Mesenchymal stem cell (in vitro differentiated cells and primary cell): ENCODE results near the gene DNAH9.

Source experiments
- DNase-seq: peaks from one replicate; pipeline ENCODE4 v3.0.0-alpha.2; 2013
- H2AFZ ChIP-seq: one replicate; pipeline ENCODE4 v1.6.1; 2013; ENCODE audit warnings: low read depth, mild to moderate bottlenecking, control low read depth, inconsistent platforms, low read length, moderate library complexity
- H2AK5ac ChIP-seq: 2 replicates; pipeline ENCODE4 v1.6.1; 2013; ENCODE audit warnings: low read length, moderate library complexity, mild to moderate bottlenecking, inconsistent platforms; ENCODE audit not compliant: severe bottlenecking
- H2BK120ac ChIP-seq: one replicate; pipeline ENCODE4 v1.6.1; 2013; ENCODE audit warnings: low read depth, mild to moderate bottlenecking, inconsistent platforms, low read length, moderate library complexity
- H2BK12ac ChIP-seq, 2 experiments: one replicate each; pipeline ENCODE4 v1.6.1; 2013; ENCODE audit warnings: inconsistent platforms in 2 of 2, low read length in 2 of 2, mild to moderate bottlenecking in 2 of 2, moderate library complexity in 2 of 2, control low read depth in 1 of 2
- H2BK15ac ChIP-seq: one replicate; pipeline ENCODE4 v1.6.1; 2013; ENCODE audit warnings: mild to moderate bottlenecking, low read depth, inconsistent platforms; ENCODE audit not compliant: poor library complexity, severe bottlenecking
- H2BK5ac ChIP-seq: 2 replicates; pipeline ENCODE4 v1.6.1; 2013; ENCODE audit warnings: low read depth, mild to moderate bottlenecking, low read length, control low read depth, inconsistent platforms; ENCODE audit not compliant: poor library complexity, severe bottlenecking
- H3K14ac ChIP-seq, 2 experiments: one replicate each; pipeline ENCODE4 v1.6.1; 2013; ENCODE audit warnings: inconsistent platforms in 2 of 2, low read length in 2 of 2, control low read depth in 1 of 2, mild to moderate bottlenecking in 1 of 2, moderate library complexity in 1 of 2
- H3K18ac ChIP-seq, 2 experiments: one replicate each; pipeline ENCODE4 v1.6.1; 2013; ENCODE audit warnings: inconsistent platforms in 2 of 2, low read length in 2 of 2, control low read depth in 1 of 2, low read depth in 1 of 2, mild to moderate bottlenecking in 1 of 2
- H3K23ac ChIP-seq, 2 experiments: one replicate each; pipeline ENCODE4 v1.6.1; 2013; ENCODE audit warnings: inconsistent platforms in 2 of 2, low read length in 2 of 2, mild to moderate bottlenecking in 2 of 2, moderate library complexity in 2 of 2, control low read depth in 1 of 2
- H3K27ac ChIP-seq: 2 replicates; pipeline ENCODE4 v1.5.1; 2013; ENCODE audit warnings: mild to moderate bottlenecking, moderate library complexity, low read length, control low read depth, inconsistent platforms; ENCODE audit not compliant: poor library complexity, severe bottlenecking
- H3K27me3 ChIP-seq, 2 experiments: 2 replicates each; pipeline versions ENCODE4 v1.6.1 to v1.7.0; 2013; ENCODE audit warnings: low read length in 2 of 2, mild to moderate bottlenecking in 2 of 2, moderate library complexity in 2 of 2, control low read depth in 1 of 2, inconsistent platforms in 1 of 2; ENCODE audit not compliant: control insufficient read depth in 1 of 2, insufficient read depth in 1 of 2
- H3K36me3 ChIP-seq, 2 experiments: 2 replicates each; pipeline versions ENCODE4 v1.6.1 to v1.7.0; 2013; ENCODE audit warnings: low read length in 2 of 2, control low read depth in 1 of 2, inconsistent platforms in 1 of 2, low read depth in 1 of 2, mild to moderate bottlenecking in 1 of 2; ENCODE audit not compliant: insufficient read depth in 2 of 2, control insufficient read depth in 1 of 2
- H3K4ac ChIP-seq, 2 experiments: one replicate each; pipeline ENCODE4 v1.6.1; 2013; ENCODE audit warnings: inconsistent platforms in 2 of 2, low read length in 2 of 2, mild to moderate bottlenecking in 2 of 2, moderate library complexity in 2 of 2, control low read depth in 1 of 2, low read depth in 1 of 2
- H3K4me1 ChIP-seq: 2 replicates; pipeline ENCODE4 v1.6.1; 2013; ENCODE audit warnings: low read depth, low read length, control low read depth; ENCODE audit not compliant: control insufficient read depth, insufficient read depth
- H3K4me2 ChIP-seq: 2 replicates; pipeline ENCODE4 v1.6.1; 2013; ENCODE audit warnings: low read length, mild to moderate bottlenecking, inconsistent platforms; ENCODE audit not compliant: poor library complexity, severe bottlenecking
- H3K4me3 ChIP-seq, 2 experiments: 2 replicates each; pipeline versions ENCODE4 v1.5.1 to v1.7.0; 2013; ENCODE audit warnings: low read length in 2 of 2, mild to moderate bottlenecking in 2 of 2, control low read depth in 1 of 2, low read depth in 1 of 2; ENCODE audit not compliant: insufficient read depth in 1 of 2
- H3K79me1 ChIP-seq: replicated peaks from 2 replicates; pipeline ENCODE4 v1.6.1; 2013; ENCODE audit warnings: mild to moderate bottlenecking, control low read depth, low read length, inconsistent platforms; ENCODE audit not compliant: poor library complexity, severe bottlenecking
- H3K9ac ChIP-seq: 2 replicates; pipeline ENCODE4 v1.7.0; 2013; ENCODE audit warnings: mild to moderate bottlenecking, low read length, moderate library complexity
- H3K9me3 ChIP-seq: 2 replicates; pipeline ENCODE4 v1.7.0; 2013; ENCODE audit warnings: mild to moderate bottlenecking, low read length; ENCODE audit not compliant: control insufficient read depth
- H4K8ac ChIP-seq: one replicate; pipeline ENCODE4 v1.6.1; 2013; ENCODE audit warnings: inconsistent platforms, mild to moderate bottlenecking, low read length, moderate library complexity
- H4K91ac ChIP-seq: one replicate; pipeline ENCODE4 v1.6.1; 2013; ENCODE audit warnings: mild to moderate bottlenecking, low read length, inconsistent platforms
- WGBS: methylation state at CpG from one replicate; pipeline ENCODE4 v1.1.7; 2013; ENCODE audit warnings: mixed read lengths; 5-methylcytosine and 5-hydroxymethylcytosine counted together

The DNAH9 gene

GRCh38 chr17:11720816-11721215, 122.5 kb downstream of the DNAH9 start:
- Histone ChIP-seq H3K4me3 (no peak overlapping the region), H2AFZ (no peak overlapping the region), H2BK120ac (no peak overlapping the region), H3K36me3 (no peaks in the 10 kb centered on the region), H3K14ac (no peak overlapping the region), H3K9me3 (no peaks in the 10 kb centered on the region), H3K4ac (no peak overlapping the region), H4K91ac (no peak overlapping the region), H3K18ac (no peak overlapping the region), H3K9ac (no peak overlapping the region), H3K23ac (no peak overlapping the region), H3K79me1 (no peaks in the 10 kb centered on the region), H4K8ac (no peak overlapping the region), H2BK12ac (no peak overlapping the region), H3K4me1 (no peaks in the 10 kb centered on the region), H2BK15ac (no peak overlapping the region), H2BK5ac (no peak overlapping the region), H2AK5ac (no peak overlapping the region), H3K27ac (no peak overlapping the region), H3K4me2 (no peak overlapping the region), H3K27me3 (peaks cover 0 to 9% of the 10 kb centered on the region in 2 experiments)
- no CpG with 5 or more reads among the region's 2 CpGs for WGBS
- no peak for DNase-seq

- peaks cover 4% of the 10 kb centered on the region for H3K9me3 ChIP-seq
- no peak overlapping the region for H2AK5ac ChIP-seq
- no peak overlapping the region for H4K91ac ChIP-seq
- no peak overlapping the region for H2BK5ac ChIP-seq
- H3K9ac ChIP-seq, result no peak overlapping the region
- H3K18ac ChIP-seq, result no peak overlapping the region
- H3K4me2 ChIP-seq, result no peak overlapping the region
- no peak overlapping the region for H3K14ac ChIP-seq
- H3K27me3 ChIP-seq, result no peaks in the 10 kb centered on the region
- no peaks in the 10 kb centered on the region for H3K79me1 ChIP-seq
- DNase-seq, result no peak
- H2BK120ac ChIP-seq, result no peak overlapping the region
- H3K4me3 ChIP-seq, result no peak overlapping the region
- H2BK15ac ChIP-seq, result no peak overlapping the region
- no peak overlapping the region for H2BK12ac ChIP-seq
- no peak overlapping the region for H3K23ac ChIP-seq
- no peak overlapping the region for H3K27ac ChIP-seq
- no peaks in the 10 kb centered on the region for H3K36me3 ChIP-seq
- no peak overlapping the region for H2AFZ ChIP-seq
- no peak overlapping the region for H3K4ac ChIP-seq
- WGBS, result 76% methylated on average over 3 of the region's 3 CpGs
- H4K8ac ChIP-seq, result no peak overlapping the region
- H3K4me1 ChIP-seq, result no peaks in the 10 kb centered on the region
Observed at GRCh38 chr17:11730747-11731146, 132.5 kb downstream of the DNAH9 start.

GRCh38 chr17:11736613-11737312, 138.5 kb downstream of the DNAH9 start:
- no peak for DNase-seq
- no peak overlapping the region for H3K23ac ChIP-seq
- no peak overlapping the region for H3K14ac ChIP-seq
- H2BK12ac ChIP-seq, result no peak overlapping the region
- no peak overlapping the region for H4K91ac ChIP-seq
- no peak overlapping the region for H2BK15ac ChIP-seq
- H2AFZ ChIP-seq, result no peak overlapping the region
- no peak overlapping the region for H4K8ac ChIP-seq
- no peak overlapping the region for H3K4me2 ChIP-seq
- no peak overlapping the region for H3K4ac ChIP-seq
- no peaks in the 10 kb centered on the region for H3K4me1 ChIP-seq
- H3K27ac ChIP-seq, result no peak overlapping the region
- no peak overlapping the region for H2BK5ac ChIP-seq
- 72% methylated on average over 13 of the region's 15 CpGs for WGBS
- H3K9ac ChIP-seq, result no peak overlapping the region
- H2AK5ac ChIP-seq, result no peak overlapping the region
- no peaks in the 10 kb centered on the region for H3K36me3 ChIP-seq
- no peak overlapping the region for H3K4me3 ChIP-seq
- no peaks in the 10 kb centered on the region for H3K79me1 ChIP-seq
- peaks cover 0 to 10% of the 10 kb centered on the region in 2 experiments for H3K27me3 ChIP-seq
- no peak overlapping the region for H2BK120ac ChIP-seq
- H3K9me3 ChIP-seq, result no peaks in the 10 kb centered on the region
- H3K18ac ChIP-seq, result no peak overlapping the region

GRCh38 chr17:11737313-11737679, 139.0 kb downstream of the DNAH9 start:
- no peak overlapping the region for H4K8ac ChIP-seq
- no peak overlapping the region for H3K23ac ChIP-seq
- no peak overlapping the region for H3K27ac ChIP-seq
- H3K27me3 ChIP-seq, result peaks cover 0 to 10% of the 10 kb centered on the region in 2 experiments
- H2BK12ac ChIP-seq, result no peak overlapping the region
- H3K4me3 ChIP-seq, result no peak overlapping the region
- H2AFZ ChIP-seq, result no peak overlapping the region
- no peak overlapping the region for H3K4ac ChIP-seq
- no peak overlapping the region for H2BK120ac ChIP-seq
- H2BK15ac ChIP-seq, result no peak overlapping the region
- H3K79me1 ChIP-seq, result no peaks in the 10 kb centered on the region
- H2AK5ac ChIP-seq, result no peak overlapping the region
- no peak overlapping the region for H3K14ac ChIP-seq
- no peaks in the 10 kb centered on the region for H3K9me3 ChIP-seq
- H3K9ac ChIP-seq, result no peak overlapping the region
- 65% methylated on average over 5 of the region's 5 CpGs for WGBS
- DNase-seq, result no peak
- no peak overlapping the region for H3K18ac ChIP-seq
- no peak overlapping the region for H4K91ac ChIP-seq
- no peak overlapping the region for H3K4me2 ChIP-seq
- no peaks in the 10 kb centered on the region for H3K36me3 ChIP-seq
- H3K4me1 ChIP-seq, result no peaks in the 10 kb centered on the region
- no peak overlapping the region for H2BK5ac ChIP-seq
